GM23248 (cell line): Measurements from ENCODE around the gene RITA1. TPM values are rescaled to one million over a fixed set of nuclear protein-coding genes. Genes with fewer than 3 reads are reported as not detected.

Experiments used
- DNase-seq: peaks from one replicate; pipeline ENCODE4 v3.0.0-alpha.2; 2015
- H2AFZ ChIP-seq: fragments of 200-600 bp; sonication (generic); 2 replicates; pipeline ENCODE4 v1.6.1; 2016; ENCODE audit warnings: antibody characterized with exemption
- H3F3A ChIP-seq: fragments of 200-600 bp; sonication (generic); 2 replicates; pipeline ENCODE4 v1.6.1; 2016; ENCODE audit warnings: mild to moderate bottlenecking, antibody characterized with exemption, mixed run types; ENCODE audit not compliant: insufficient read depth
- H3K27ac ChIP-seq: fragments of 200-600 bp; sonication (generic); 2 replicates; pipeline ENCODE4 v1.5.1; 2016; ENCODE audit warnings: mild to moderate bottlenecking
- H3K27me3 ChIP-seq: fragments of 200-600 bp; sonication (generic); replicated peaks from 2 replicates; pipeline ENCODE4 v1.6.1; 2016; ENCODE audit warnings: mild to moderate bottlenecking; ENCODE audit not compliant: insufficient read depth
- H3K36me3 ChIP-seq: fragments of 200-600 bp; sonication (generic); 2 replicates; pipeline ENCODE4 v1.6.1; 2016; ENCODE audit warnings: low read depth, mild to moderate bottlenecking
- H3K4me1 ChIP-seq: fragments of 200-600 bp; sonication (generic); 2 replicates; pipeline ENCODE4 v1.6.1; 2016; ENCODE audit warnings: mild to moderate bottlenecking; ENCODE audit not compliant: insufficient read depth
- H3K4me2 ChIP-seq: fragments of 200-600 bp; sonication (generic); one replicate; pipeline ENCODE4 v1.6.1; 2016; ENCODE audit warnings: mild to moderate bottlenecking; ENCODE audit not compliant: unreplicated experiment
- H3K4me3 ChIP-seq: fragments of 200-600 bp; sonication (generic); 2 replicates; pipeline ENCODE4 v1.5.1; 2016; ENCODE audit warnings: mild to moderate bottlenecking
- H3K79me2 ChIP-seq: fragments of 200-600 bp; sonication (generic); 2 replicates; pipeline ENCODE4 v1.6.1; 2016; ENCODE audit warnings: mild to moderate bottlenecking; ENCODE audit not compliant: insufficient read depth
- H3K9ac ChIP-seq: fragments of 200-600 bp; sonication (generic); 2 replicates; pipeline ENCODE4 v1.6.1; 2016; ENCODE audit warnings: mild to moderate bottlenecking
- H3K9me2 ChIP-seq: fragments of 200-600 bp; sonication (generic); 2 replicates; pipeline ENCODE4 v1.6.1; 2016; ENCODE audit warnings: mixed run types, mild to moderate bottlenecking, moderate library complexity; ENCODE audit not compliant: insufficient read depth
- H3K9me3 ChIP-seq: fragments of 200-600 bp; sonication (generic); one replicate; pipeline ENCODE4 v1.6.1; 2017; ENCODE audit warnings: low read depth
- H4K20me1 ChIP-seq: fragments of 200-600 bp; sonication (generic); 2 replicates; pipeline ENCODE4 v1.6.0; 2016; ENCODE audit not compliant: insufficient read depth
- EZH2 ChIP-seq: fragments of 200-600 bp; sonication (generic); IDR thresholded peaks from 2 replicates; pipeline ENCODE4 v1.6.1; 2018; ENCODE audit warnings: antibody characterized with exemption, mild to moderate bottlenecking; ENCODE audit not compliant: insufficient read depth, poor library complexity, severe bottlenecking
- EZH2phosphoT487 ChIP-seq: fragments of 200-600 bp; sonication (generic); IDR thresholded peaks from 2 replicates; pipeline ENCODE4 v1.6.1; 2018; ENCODE audit warnings: antibody characterized with exemption, moderate library complexity, mild to moderate bottlenecking, low read depth; ENCODE audit not compliant: insufficient read depth
- WGBS, 2 experiments: methylation state at CpG; one replicate each; pipeline ENCODE4 v1.1.6; 2015 to 2017; ENCODE audit warnings: low lambda C conversion rate in 2 of 2, low coverage in 1 of 2; ENCODE audit errors: missing lambda C conversion rate in 2 of 2; 5-methylcytosine and 5-hydroxymethylcytosine counted together
- in situ Hi-C: fragments of 300-500 bp; cut with MboI; formaldehyde crosslinking; loops from 2 replicates; pipeline ENCODE4 v1.15.0; 2020
- polyA plus RNA-seq: library from polyadenylated mRNA; unstranded; fragments of >200 nt; fragmentation: Nextera tagmentation; extraction: Ambion mirVana; gene quantifications from 2 replicates; pipeline ENCODE4 v1.2.1, GENCODE V29; 2016
- total RNA-seq: library from RNA; depleted of rRNA; stranded (reverse); fragments of >200 nt; shearing (Covaris generic); gene quantifications from 2 replicates; pipeline ENCODE4 v1.2.3, GENCODE V29; 2014

RITA1 gene
- total and polyA plus RNA-seq, 2 experiments from 2014 or later = 15.6 to 19.2 TPM

- in situ Hi-C loops = no loop called here
- peak; percentile 7 for DNase-seq
- Histone ChIP-seq H3K79me2 (no peaks in the 10 kb centered on the region), H3K9me3 (no peaks in the 10 kb centered on the region), H4K20me1 (no peaks in the 10 kb centered on the region), H3K4me3 (no peak overlapping the region), H3K9me2 (no peaks in the 10 kb centered on the region), H3K4me1 (peaks cover 11% of the 10 kb centered on the region; the same call in 1 of the 2 replicates), H2AFZ (no peak overlapping the region), H3K27me3 (no peaks in the 10 kb centered on the region), H3K4me2 (no peak overlapping the region), H3K9ac (no peak overlapping the region), H3K36me3 (peaks cover 3% of the 10 kb centered on the region; the same call in 1 of the 2 replicates), H3K27ac (no peak overlapping the region), H3F3A (peaks cover 6% of the 10 kb centered on the region; the same call in 1 of the 2 replicates)
- TF ChIP-seq EZH2 (no peak), EZH2phosphoT487 (no peak)
- WGBS, 2 experiments = 60 to 62% methylated on average over 5 of the region's 5 CpGs
Observed at GRCh38 chr12:113228394-113229028, 43.0 kb downstream of the RITA1 start.

- Histone ChIP-seq H3K36me3 (peaks cover 3% of the 10 kb centered on the region; the same call in 1 of the 2 replicates), H3K4me3 (no peak overlapping the region), H3K9ac (no peak overlapping the region), H3K79me2 (no peaks in the 10 kb centered on the region), H3K27ac (no peak overlapping the region), H4K20me1 (no peaks in the 10 kb centered on the region), H3F3A (no peaks in the 10 kb centered on the region), H2AFZ (no peak overlapping the region), H3K27me3 (no peaks in the 10 kb centered on the region), H3K4me2 (no peak overlapping the region), H3K4me1 (peaks cover 5% of the 10 kb centered on the region; the same call in 1 of the 2 replicates), H3K9me2 (no peaks in the 10 kb centered on the region), H3K9me3 (no peaks in the 10 kb centered on the region)
- 83 to 84% methylated on average over 15 of the region's 15 CpGs for WGBS, 2 experiments
- in situ Hi-C loops = no loop called here
- no peak for DNase-seq
- TF ChIP-seq EZH2phosphoT487 (no peak), EZH2 (no peak)
Observed at GRCh38 chr12:113230315-113231234, 45.1 kb downstream of the RITA1 start.

GRCh38 chr12:113231235-113232088, 45.9 kb downstream of the RITA1 start:
- WGBS, 2 experiments = 84 to 88% methylated on average over 8 of the region's 8 CpGs
- H3K27ac ChIP-seq = no peak overlapping the region
- DNase-seq = peak; percentile 42

More at GRCh38 chr12:113231235-113232088, 45.9 kb downstream of the RITA1 start:
- Histone ChIP-seq H3K4me3 (no peak overlapping the region), H2AFZ (no peak overlapping the region), H3K9me3 (no peaks in the 10 kb centered on the region), H3K9me2 (no peaks in the 10 kb centered on the region), H4K20me1 (no peaks in the 10 kb centered on the region), H3K4me2 (no peak overlapping the region), H3K4me1 (peaks cover 5% of the 10 kb centered on the region; the same call in 1 of the 2 replicates), H3K9ac (no peak overlapping the region), H3K36me3 (peaks cover 3% of the 10 kb centered on the region; the same call in 1 of the 2 replicates), H3K27me3 (no peaks in the 10 kb centered on the region), H3F3A (no peaks in the 10 kb centered on the region), H3K79me2 (no peaks in the 10 kb centered on the region)
- no peak for TF ChIP-seq EZH2phosphoT487
- TF ChIP-seq EZH2 = no peak
- in situ Hi-C loops = no loop called here
